Fibroblast of the aortic adventitia (primary cell): Measurements from ENCODE around the gene TMEM212. TPM values are rescaled to one million over a fixed set of nuclear protein-coding genes. Genes with fewer than 3 reads are reported as not detected.
"Not testable (repeated sequence)": the region's sequence is repeated elsewhere in the genome, so short reads cannot be mapped to it uniquely, and the experiment has no call there.

Source experiments
- DNase-seq: peaks from one replicate; pipeline ENCODE4 v3.0.0-alpha.2; 2010; ENCODE audit warnings: low read depth
- H3K4me3 ChIP-seq: 2 replicates; pipeline ENCODE4 v1.5.1; 2011; ENCODE audit warnings: low read depth, mild to moderate bottlenecking, control low read depth, low read length, moderate library complexity
- total RNA-seq: library from RNA; depleted of rRNA; stranded (reverse); fragments of >200 nt; gene quantifications from 2 replicates; pipeline ENCODE4 v1.2.3, GENCODE V29; 2012; ENCODE audit warnings: low replicate concordance
- TF ChIP-seq, protein P1 (sequence below): IDR thresholded peaks from 2 replicates; pipeline ENCODE4 v1.5.1; 2011; ENCODE audit warnings: mild to moderate bottlenecking, low read length, control low read depth, inconsistent platforms; ENCODE audit not compliant: insufficient read depth

Gene TMEM212
- total RNA-seq, 1 donor, result not detected

DNA sequence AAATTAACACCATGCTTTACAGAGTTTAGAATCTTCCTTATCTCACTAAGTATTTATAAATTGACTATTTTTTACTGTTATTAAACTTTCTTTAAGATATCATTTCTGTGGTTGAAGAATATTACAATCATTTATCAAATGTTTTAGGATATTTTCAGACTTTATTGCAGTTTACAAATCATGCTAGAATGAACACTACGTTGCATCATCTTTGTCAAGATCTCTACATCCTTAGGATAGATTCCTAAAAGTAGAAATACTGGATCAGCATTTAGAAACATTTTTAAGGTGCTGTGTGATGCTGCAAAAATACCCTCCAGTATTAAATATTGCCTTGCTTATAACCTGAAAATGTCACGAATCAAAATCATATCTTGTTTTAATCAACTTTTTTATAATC lies 30.3 kb upstream of the TMEM212 start:
- H3K4me3 ChIP-seq, result no peak overlapping the region
- peak; percentile 76 for DNase-seq
- TF ChIP-seq, protein P1, sequence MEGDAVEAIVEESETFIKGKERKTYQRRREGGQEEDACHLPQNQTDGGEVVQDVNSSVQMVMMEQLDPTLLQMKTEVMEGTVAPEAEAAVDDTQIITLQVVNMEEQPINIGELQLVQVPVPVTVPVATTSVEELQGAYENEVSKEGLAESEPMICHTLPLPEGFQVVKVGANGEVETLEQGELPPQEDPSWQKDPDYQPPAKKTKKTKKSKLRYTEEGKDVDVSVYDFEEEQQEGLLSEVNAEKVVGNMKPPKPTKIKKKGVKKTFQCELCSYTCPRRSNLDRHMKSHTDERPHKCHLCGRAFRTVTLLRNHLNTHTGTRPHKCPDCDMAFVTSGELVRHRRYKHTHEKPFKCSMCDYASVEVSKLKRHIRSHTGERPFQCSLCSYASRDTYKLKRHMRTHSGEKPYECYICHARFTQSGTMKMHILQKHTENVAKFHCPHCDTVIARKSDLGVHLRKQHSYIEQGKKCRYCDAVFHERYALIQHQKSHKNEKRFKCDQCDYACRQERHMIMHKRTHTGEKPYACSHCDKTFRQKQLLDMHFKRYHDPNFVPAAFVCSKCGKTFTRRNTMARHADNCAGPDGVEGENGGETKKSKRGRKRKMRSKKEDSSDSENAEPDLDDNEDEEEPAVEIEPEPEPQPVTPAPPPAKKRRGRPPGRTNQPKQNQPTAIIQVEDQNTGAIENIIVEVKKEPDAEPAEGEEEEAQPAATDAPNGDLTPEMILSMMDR, result no peak

GRCh38 chr3:171813278-171813896 lies 29.8 kb upstream of the TMEM212 start:
- TF ChIP-seq, protein P1, result no peak
- no peak overlapping the region for H3K4me3 ChIP-seq
- no peak for DNase-seq

DNA sequence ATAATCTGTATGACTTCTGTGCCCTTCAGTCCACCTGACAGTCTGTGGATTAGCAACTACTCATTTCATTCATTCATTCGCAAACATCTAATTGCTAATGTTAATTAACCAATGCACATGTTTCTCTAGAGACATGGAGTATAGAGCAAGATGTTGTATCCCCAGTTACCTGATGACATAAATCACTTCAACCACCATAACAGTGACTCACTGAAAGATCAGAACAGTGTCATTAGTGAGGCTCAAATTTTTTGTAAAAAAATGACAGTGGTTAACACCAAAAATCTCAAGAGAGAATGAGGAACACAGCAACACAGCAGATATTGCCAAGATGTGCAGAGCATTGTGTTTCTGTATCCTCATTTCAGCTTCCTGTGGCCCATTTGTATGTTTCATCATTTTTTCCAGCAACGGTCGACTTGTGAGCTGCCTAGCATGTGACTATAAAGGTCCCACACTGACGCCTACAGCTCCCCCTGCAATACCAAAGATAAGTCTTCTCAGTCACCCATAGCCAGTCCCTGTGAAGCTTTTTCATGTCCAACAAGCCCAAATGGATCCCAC lies 29.2 kb upstream of the TMEM212 start:
- TF ChIP-seq, protein P1, result no peak
- H3K4me3 ChIP-seq, result no peak overlapping the region
- DNase-seq, result peak; percentile 46

DNA sequence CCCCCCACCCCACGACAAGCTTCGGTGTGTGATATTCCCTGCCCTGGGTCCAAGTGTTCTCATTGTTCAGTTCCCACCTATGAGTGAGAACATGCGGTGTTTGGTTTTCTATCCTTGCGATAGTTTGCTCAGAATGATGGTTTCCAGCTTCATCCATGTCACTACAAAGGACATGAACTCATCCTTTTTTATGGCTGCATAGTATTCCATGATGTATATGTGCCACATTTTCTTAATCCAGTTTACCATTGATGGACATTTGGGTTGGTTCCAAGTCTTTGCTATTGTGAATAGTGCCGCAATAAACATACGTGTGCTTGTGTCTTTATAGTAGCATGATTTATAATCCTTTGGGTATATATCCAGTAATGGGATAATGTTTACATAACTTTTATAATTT lies 28.5 kb upstream of the TMEM212 start:
- H3K4me3 ChIP-seq, DNase-seq: not testable (repeated sequence)

- DNase-seq, result peak; percentile 90
- H3K4me3 ChIP-seq, result no peak overlapping the region
- TF ChIP-seq, protein P1, result no peak
Measured at GRCh38 chr3:171815973-171816595, 27.1 kb upstream of the TMEM212 start.

GRCh38 chr3:171817074-171817800 lies 25.9 kb upstream of the TMEM212 start:
- no peak overlapping the region for H3K4me3 ChIP-seq
- TF ChIP-seq, protein P1, result no peak
- peak; percentile 51 for DNase-seq

- TF ChIP-seq, protein P1, result no peak
- no peak overlapping the region for H3K4me3 ChIP-seq
- DNase-seq, result peak; percentile 59
Measured at GRCh38 chr3:171821044-171821443, 22.1 kb upstream of the TMEM212 start.
